SK-N-SH treated with all-trans-retinoic acid at 6 μM for 48 hours (cell line): ENCODE results near the gene EN1.

ENCODE experiments used
- ATAC-seq: fragments of 200-7000 bp; cut with Tn5 transposase; 3 replicates; pipeline ENCODE4 v1.9.1; 2020; ENCODE audit warnings: mild to moderate bottlenecking, moderate library complexity
- ARNTL ChIP-seq: fragments of 450-650 bp; formaldehyde crosslinking; IDR thresholded peaks from 2 replicates; pipeline ENCODE4 v1.5.0; 2020; ENCODE audit warnings: low read depth, mild to moderate bottlenecking, moderate library complexity, borderline replicate concordance
- BACH2 ChIP-seq: fragments of 250-450 bp; sonication (Bioruptor Pico); IDR thresholded peaks from 2 replicates; pipeline ENCODE4 v1.9.0; 2021; ENCODE audit warnings: mild to moderate bottlenecking, borderline replicate concordance
- CREB5 ChIP-seq: fragments of 250-450 bp; sonication (Bioruptor Pico); IDR thresholded peaks from 2 replicates; pipeline ENCODE4 v1.5.1; 2020; ENCODE audit warnings: low read depth, mild to moderate bottlenecking, moderate library complexity
- CSDC2 ChIP-seq: fragments of 250-450 bp; sonication (Bioruptor Pico); IDR thresholded peaks from 2 replicates; pipeline ENCODE4 v1.5.0; 2020; ENCODE audit warnings: mild to moderate bottlenecking, moderate library complexity
- CSRNP3 ChIP-seq: fragments of 250-450 bp; sonication (Bioruptor Pico); IDR thresholded peaks from 2 replicates; pipeline ENCODE4 v1.5.1; 2021; ENCODE audit warnings: mild to moderate bottlenecking, moderate library complexity
- ESRRG ChIP-seq: fragments of 250-450 bp; sonication (Bioruptor Pico); IDR thresholded peaks from 2 replicates; pipeline ENCODE4 v1.6.1; 2021; ENCODE audit warnings: mild to moderate bottlenecking
- ISL1 ChIP-seq: fragments of 250-450 bp; sonication (Bioruptor Pico); IDR thresholded peaks from 2 replicates; pipeline ENCODE4 v2.1.2; 2022; ENCODE audit warnings: mild to moderate bottlenecking, moderate library complexity
- OSR1 ChIP-seq: fragments of 250-450 bp; sonication (Bioruptor Pico); IDR thresholded peaks from 2 replicates; pipeline ENCODE4 v1.8.0; 2022; ENCODE audit warnings: moderate library complexity, mild to moderate bottlenecking, inconsistent platforms
- PATZ1 ChIP-seq: fragments of 250-450 bp; sonication (Bioruptor Pico); IDR thresholded peaks from 2 replicates; pipeline ENCODE4 v1.8.0; 2020; ENCODE audit warnings: mild to moderate bottlenecking, moderate library complexity, borderline replicate concordance
- POU6F1 ChIP-seq: fragments of 250-450 bp; sonication (Bioruptor Pico); IDR thresholded peaks from 2 replicates; pipeline ENCODE4 v1.8.0; 2021; ENCODE audit warnings: low read depth, mild to moderate bottlenecking, moderate library complexity, borderline replicate concordance
- PPARA ChIP-seq: fragments of 250-450 bp; sonication (Bioruptor Pico); IDR thresholded peaks from 2 replicates; pipeline ENCODE4 v1.5.0; 2020; ENCODE audit warnings: mild to moderate bottlenecking, borderline replicate concordance
- SNAI2 ChIP-seq: fragments of 250-450 bp; sonication (Bioruptor Pico); IDR thresholded peaks from 2 replicates; pipeline ENCODE4 v1.5.0; 2020; ENCODE audit warnings: mild to moderate bottlenecking, moderate library complexity
- TCF4 ChIP-seq: fragments of 250-450 bp; sonication (Bioruptor Pico); IDR thresholded peaks from 2 replicates; pipeline ENCODE4 v1.8.0; 2021; ENCODE audit warnings: mild to moderate bottlenecking, moderate library complexity, borderline replicate concordance
- TOX ChIP-seq: fragments of 250-450 bp; sonication (Bioruptor Pico); IDR thresholded peaks from 2 replicates; pipeline ENCODE4 v1.8.0; 2021; ENCODE audit warnings: mild to moderate bottlenecking, moderate library complexity, borderline replicate concordance
- TSHZ2 ChIP-seq: fragments of 250-450 bp; sonication (Bioruptor Pico); IDR thresholded peaks from 2 replicates; pipeline ENCODE4 v1.5.0; 2020; ENCODE audit warnings: mild to moderate bottlenecking, moderate library complexity
- ZC3H10 ChIP-seq: fragments of 250-450 bp; sonication (Bioruptor Pico); IDR thresholded peaks from 2 replicates; pipeline ENCODE4 v1.5.1; 2021; ENCODE audit warnings: mild to moderate bottlenecking, moderate library complexity
- ZFP3 ChIP-seq: fragments of 250-450 bp; sonication (Bioruptor Pico); IDR thresholded peaks from 2 replicates; pipeline ENCODE4 v1.5.0; 2020; ENCODE audit warnings: mild to moderate bottlenecking, moderate library complexity
- ZFP30 ChIP-seq: fragments of 450-650 bp; formaldehyde crosslinking; IDR thresholded peaks from 2 replicates; pipeline ENCODE4 v1.5.0; 2022; ENCODE audit warnings: mild to moderate bottlenecking, moderate library complexity
- ZNF70 ChIP-seq: fragments of 450-650 bp; formaldehyde crosslinking; IDR thresholded peaks from 2 replicates; pipeline ENCODE4 v1.5.0; 2020; ENCODE audit warnings: mild to moderate bottlenecking, moderate library complexity
- ZNF8 ChIP-seq: fragments of 450-650 bp; formaldehyde crosslinking; IDR thresholded peaks from 2 replicates; pipeline ENCODE4 v1.5.0; 2020; ENCODE audit warnings: mild to moderate bottlenecking, moderate library complexity

The EN1 gene

GRCh38 chr2:118806797-118807667 is 40.4 kb downstream of the EN1 start (continued):
- TF ChIP-seq TSHZ2 (CRISPR knock-in tag) (no peak), BACH2 (no peak), ZNF70 (CRISPR knock-in tag) (no peak), ESRRG (CRISPR knock-in tag) (no peak), CSRNP3 (no peak), ZC3H10 (no peak), ZNF8 (no peak), POU6F1 (CRISPR knock-in tag) (no peak), ARNTL (CRISPR knock-in tag) (no peak)

- ATAC-seq = no peak
- TF ChIP-seq PPARA (CRISPR knock-in tag) (no peak), CREB5 (no peak), ESRRG (CRISPR knock-in tag) (no peak), OSR1 (CRISPR knock-in tag) (no peak), TOX (CRISPR knock-in tag) (no peak), ZFP3 (CRISPR knock-in tag) (no peak), ZNF8 (no peak), ARNTL (CRISPR knock-in tag) (no peak), ZFP30 (CRISPR knock-in tag) (no peak), ISL1 (CRISPR knock-in tag) (no peak)
Observed at GRCh38 chr2:118805064-118805690, 42.3 kb downstream of the EN1 start.

- ATAC-seq = no peak
- TF ChIP-seq BACH2 = no peak
- TF ChIP-seq CSRNP3 = no peak
- no peak for TF ChIP-seq CSDC2 (CRISPR knock-in tag)
- no peak for TF ChIP-seq PATZ1 (CRISPR knock-in tag)
- no peak for TF ChIP-seq TOX (CRISPR knock-in tag)
- TF ChIP-seq TCF4 (CRISPR knock-in tag) = no peak
- TF ChIP-seq ZFP3 (CRISPR knock-in tag) = no peak
- TF ChIP-seq ESRRG (CRISPR knock-in tag) = no peak
- TF ChIP-seq POU6F1 (CRISPR knock-in tag) = no peak
- TF ChIP-seq SNAI2 (CRISPR knock-in tag) = no peak
- no peak for TF ChIP-seq CREB5
Observed at GRCh38 chr2:118803012-118803411, 44.4 kb downstream of the EN1 start.
